Ishikawa (cell line): ENCODE results near the gene PTPN14.

Source experiments
- CEBPB ChIP-seq: IDR thresholded peaks from 2 replicates; pipeline ENCODE4 v1.6.1; 2012
- CREB1 ChIP-seq: IDR thresholded peaks from 2 replicates; pipeline ENCODE4 v1.6.1; 2012; ENCODE audit warnings: low read depth
- EGR1 ChIP-seq: IDR thresholded peaks from 2 replicates; pipeline ENCODE4 v1.6.1; 2012
- EP300 ChIP-seq: IDR thresholded peaks from 2 replicates; pipeline ENCODE4 v1.6.1; 2012; ENCODE audit warnings: borderline replicate concordance
- FOXM1 ChIP-seq: IDR thresholded peaks from 2 replicates; pipeline ENCODE4 v1.6.1; 2012; ENCODE audit warnings: low read depth, borderline replicate concordance
- MAX ChIP-seq: IDR thresholded peaks from 2 replicates; pipeline ENCODE4 v1.6.1; 2012
- NFIC ChIP-seq: IDR thresholded peaks from 2 replicates; pipeline ENCODE4 v1.6.1; 2012
- RAD21 ChIP-seq: IDR thresholded peaks from 2 replicates; pipeline ENCODE4 v1.6.1; 2012; ENCODE audit warnings: low read depth
- REST ChIP-seq: IDR thresholded peaks from 2 replicates; pipeline ENCODE4 v1.6.1; 2012; ENCODE audit warnings: low read depth, mild to moderate bottlenecking
- TAF1 ChIP-seq: IDR thresholded peaks from 2 replicates; pipeline ENCODE4 v1.6.1; 2012; ENCODE audit warnings: low read depth, mild to moderate bottlenecking
- TCF12 ChIP-seq: IDR thresholded peaks from 2 replicates; pipeline ENCODE4 v1.6.1; 2012; ENCODE audit warnings: low read depth
- TEAD4 ChIP-seq: IDR thresholded peaks from 2 replicates; pipeline ENCODE4 v1.6.1; 2012
- USF1 ChIP-seq: IDR thresholded peaks from 2 replicates; pipeline ENCODE4 v1.6.1; 2012
- YY1 ChIP-seq: IDR thresholded peaks from 2 replicates; pipeline ENCODE4 v1.6.1; 2012; ENCODE audit warnings: low read depth
- ZBTB7A ChIP-seq: IDR thresholded peaks from 2 replicates; pipeline ENCODE4 v1.6.1; 2012; ENCODE audit warnings: low read depth

PTPN14 gene

GRCh38 chr1:214491468-214492146 is 59.8 kb downstream of the PTPN14 start:
- TF ChIP-seq YY1 (no peak), MAX (no peak), TCF12 (no peak), REST (no peak), FOXM1 (no peak)

- no peak for TF ChIP-seq YY1
- TF ChIP-seq CEBPB: no peak
- no peak for TF ChIP-seq RAD21
- no peak for TF ChIP-seq REST
- TF ChIP-seq MAX: no peak
- no peak for TF ChIP-seq FOXM1
- TF ChIP-seq ZBTB7A: no peak
- TF ChIP-seq NFIC: no peak
- no peak for TF ChIP-seq EGR1
- no peak for TF ChIP-seq TEAD4
- no peak for TF ChIP-seq CREB1
- no peak for TF ChIP-seq TAF1
- TF ChIP-seq TCF12: no peak
- no peak for TF ChIP-seq EP300
- no peak for TF ChIP-seq USF1
Measured at GRCh38 chr1:214485151-214485550, 66.3 kb downstream of the PTPN14 start.

GRCh38 chr1:214476986-214477870 is 74.2 kb downstream of the PTPN14 start:
- TF ChIP-seq YY1 (no peak), TEAD4 (no peak), REST (no peak), CREB1 (no peak), TAF1 (no peak), ZBTB7A (no peak)

- TF ChIP-seq YY1 (no peak), RAD21 (no peak), EP300 (no peak), CEBPB (no peak)
Measured at GRCh38 chr1:214476229-214476985, 75.0 kb downstream of the PTPN14 start.
